Measurements from ENCODE around the gene HGFAC. TPM values are rescaled to one million over a fixed set of nuclear protein-coding genes. Genes with fewer than 3 reads are reported as not detected.

The HGFAC gene
- total and polyA plus RNA-seq, 2 of the 13 experiments (the other 11 are each of a cell fraction or from before 2014, with no cell fraction given), result 8.5 to 63.6 TPM

DNA sequence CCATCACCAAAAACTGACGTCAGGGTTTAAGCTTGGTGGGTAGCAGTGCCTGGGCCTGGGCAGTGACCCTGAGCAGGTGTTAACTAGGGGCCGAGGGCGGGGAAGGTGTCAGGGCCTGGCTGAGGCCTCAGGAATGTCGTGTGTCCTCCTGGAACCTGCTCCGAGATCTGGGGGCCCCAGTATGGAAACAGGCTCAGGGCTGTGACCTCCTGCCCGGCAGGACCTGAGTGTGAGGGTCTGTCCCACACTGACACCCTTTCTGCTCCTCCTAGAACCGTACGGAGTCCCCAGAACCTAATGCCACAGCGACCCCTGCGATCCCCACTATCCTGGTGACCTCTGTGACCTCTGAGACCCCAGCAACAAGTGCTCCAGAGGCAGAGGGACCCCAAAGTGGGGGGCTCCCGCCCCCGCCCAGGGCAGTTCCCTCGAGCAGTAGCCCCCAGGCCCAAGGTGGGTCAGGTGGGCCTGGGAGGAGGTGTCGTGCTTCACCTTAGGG, 741 bp downstream of the HGFAC start (continued):
- TF ChIP-seq SNAPC4 (CRISPR knock-in tag; IDR thresholded peaks at IDR 0.05) (no peak), TAF15 (IDR thresholded peaks at IDR 0.05; ENCODE audit: low read depth, low read length, poor library complexity, severe bottlenecking) (no peak), ZNF597 (CRISPR knock-in tag; IDR thresholded peaks at IDR 0.05) (no peak), SNRNP70 (IDR thresholded peaks at IDR 0.05; ENCODE audit: low read depth, low read length) (no peak), PCBP1 (IDR thresholded peaks at IDR 0.05; ENCODE audit: borderline replicate concordance, low read depth, low read length) (no peak; the same call in 1 of the 2 replicates)
- TF ChIP-seq, protein P1, sequence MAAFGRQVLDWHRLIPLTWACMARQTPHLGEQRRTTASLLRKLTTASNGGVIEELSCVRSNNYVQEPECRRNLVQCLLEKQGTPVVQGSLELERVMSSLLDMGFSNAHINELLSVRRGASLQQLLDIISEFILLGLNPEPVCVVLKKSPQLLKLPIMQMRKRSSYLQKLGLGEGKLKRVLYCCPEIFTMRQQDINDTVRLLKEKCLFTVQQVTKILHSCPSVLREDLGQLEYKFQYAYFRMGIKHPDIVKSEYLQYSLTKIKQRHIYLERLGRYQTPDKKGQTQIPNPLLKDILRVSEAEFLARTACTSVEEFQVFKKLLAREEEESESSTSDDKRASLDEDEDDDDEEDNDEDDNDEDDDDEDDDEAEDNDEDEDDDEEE (CRISPR knock-in tag; IDR thresholded peaks at IDR 0.05), result no peak
- TF ChIP-seq, protein P2, sequence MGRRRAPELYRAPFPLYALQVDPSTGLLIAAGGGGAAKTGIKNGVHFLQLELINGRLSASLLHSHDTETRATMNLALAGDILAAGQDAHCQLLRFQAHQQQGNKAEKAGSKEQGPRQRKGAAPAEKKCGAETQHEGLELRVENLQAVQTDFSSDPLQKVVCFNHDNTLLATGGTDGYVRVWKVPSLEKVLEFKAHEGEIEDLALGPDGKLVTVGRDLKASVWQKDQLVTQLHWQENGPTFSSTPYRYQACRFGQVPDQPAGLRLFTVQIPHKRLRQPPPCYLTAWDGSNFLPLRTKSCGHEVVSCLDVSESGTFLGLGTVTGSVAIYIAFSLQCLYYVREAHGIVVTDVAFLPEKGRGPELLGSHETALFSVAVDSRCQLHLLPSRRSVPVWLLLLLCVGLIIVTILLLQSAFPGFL (CRISPR knock-in tag; IDR thresholded peaks at IDR 0.05), result no peak
- TF ChIP-seq, protein P3, sequence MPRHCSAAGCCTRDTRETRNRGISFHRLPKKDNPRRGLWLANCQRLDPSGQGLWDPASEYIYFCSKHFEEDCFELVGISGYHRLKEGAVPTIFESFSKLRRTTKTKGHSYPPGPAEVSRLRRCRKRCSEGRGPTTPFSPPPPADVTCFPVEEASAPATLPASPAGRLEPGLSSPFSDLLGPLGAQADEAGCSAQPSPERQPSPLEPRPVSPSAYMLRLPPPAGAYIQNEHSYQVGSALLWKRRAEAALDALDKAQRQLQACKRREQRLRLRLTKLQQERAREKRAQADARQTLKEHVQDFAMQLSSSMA (CRISPR knock-in tag; IDR thresholded peaks at IDR 0.05), result no peak
- TF ChIP-seq, protein P4, sequence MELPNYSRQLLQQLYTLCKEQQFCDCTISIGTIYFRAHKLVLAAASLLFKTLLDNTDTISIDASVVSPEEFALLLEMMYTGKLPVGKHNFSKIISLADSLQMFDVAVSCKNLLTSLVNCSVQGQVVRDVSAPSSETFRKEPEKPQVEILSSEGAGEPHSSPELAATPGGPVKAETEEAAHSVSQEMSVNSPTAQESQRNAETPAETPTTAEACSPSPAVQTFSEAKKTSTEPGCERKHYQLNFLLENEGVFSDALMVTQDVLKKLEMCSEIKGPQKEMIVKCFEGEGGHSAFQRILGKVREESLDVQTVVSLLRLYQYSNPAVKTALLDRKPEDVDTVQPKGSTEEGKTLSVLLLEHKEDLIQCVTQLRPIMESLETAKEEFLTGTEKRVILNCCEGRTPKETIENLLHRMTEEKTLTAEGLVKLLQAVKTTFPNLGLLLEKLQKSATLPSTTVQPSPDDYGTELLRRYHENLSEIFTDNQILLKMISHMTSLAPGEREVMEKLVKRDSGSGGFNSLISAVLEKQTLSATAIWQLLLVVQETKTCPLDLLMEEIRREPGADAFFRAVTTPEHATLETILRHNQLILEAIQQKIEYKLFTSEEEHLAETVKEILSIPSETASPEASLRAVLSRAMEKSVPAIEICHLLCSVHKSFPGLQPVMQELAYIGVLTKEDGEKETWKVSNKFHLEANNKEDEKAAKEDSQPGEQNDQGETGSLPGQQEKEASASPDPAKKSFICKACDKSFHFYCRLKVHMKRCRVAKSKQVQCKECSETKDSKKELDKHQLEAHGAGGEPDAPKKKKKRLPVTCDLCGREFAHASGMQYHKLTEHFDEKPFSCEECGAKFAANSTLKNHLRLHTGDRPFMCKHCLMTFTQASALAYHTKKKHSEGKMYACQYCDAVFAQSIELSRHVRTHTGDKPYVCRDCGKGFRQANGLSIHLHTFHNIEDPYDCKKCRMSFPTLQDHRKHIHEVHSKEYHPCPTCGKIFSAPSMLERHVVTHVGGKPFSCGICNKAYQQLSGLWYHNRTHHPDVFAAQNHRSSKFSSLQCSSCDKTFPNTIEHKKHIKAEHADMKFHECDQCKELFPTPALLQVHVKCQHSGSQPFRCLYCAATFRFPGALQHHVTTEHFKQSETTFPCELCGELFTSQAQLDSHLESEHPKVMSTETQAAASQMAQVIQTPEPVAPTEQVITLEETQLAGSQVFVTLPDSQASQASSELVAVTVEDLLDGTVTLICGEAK (IDR thresholded peaks at IDR 0.05), result no peak
- TF ChIP-seq, protein P4 (CRISPR knock-in tag; IDR thresholded peaks at IDR 0.05), result no peak

Measured in HepG2 (cell line).